ENCODE results near the gene BLNK.

GRCh38 chr10:96304230-96304629, 32.9 kb upstream of the BLNK start, which contains the start of gene DNTT:
- TF ChIP-seq POLR2AphosphoS5 (IDR thresholded peaks at IDR 0.05) = no peak
- no peak for TF ChIP-seq CTCF (IDR thresholded peaks at IDR 0.05)
- TF ChIP-seq POLR2A (IDR thresholded peaks at IDR 0.05) = no peak
- TF ChIP-seq EP300 (IDR thresholded peaks at IDR 0.05) = no peak

Measured in stomach (tissue), 4 donors.